DND-41 (cell line): ENCODE measurements around the gene TAF15.

Experiments used
- EZH2 ChIP-seq: IDR thresholded peaks from 3 replicates; pipeline ENCODE4 v1.6.1; 2012; ENCODE audit warnings: borderline replicate concordance, low read depth, mild to moderate bottlenecking, moderate library complexity, low read length, inconsistent platforms; ENCODE audit not compliant: severe bottlenecking
- TF ChIP-seq, protein P1 (sequence below): IDR thresholded peaks from 2 replicates; pipeline ENCODE4 v1.5.1; 2012; ENCODE audit warnings: borderline replicate concordance, low read length, moderate library complexity, mild to moderate bottlenecking; ENCODE audit not compliant: poor library complexity, severe bottlenecking; ENCODE audit errors: extremely low read depth

GRCh38 chr17:35892091-35893035 is 83.1 kb downstream of the TAF15 start:
- TF ChIP-seq, protein P1, sequence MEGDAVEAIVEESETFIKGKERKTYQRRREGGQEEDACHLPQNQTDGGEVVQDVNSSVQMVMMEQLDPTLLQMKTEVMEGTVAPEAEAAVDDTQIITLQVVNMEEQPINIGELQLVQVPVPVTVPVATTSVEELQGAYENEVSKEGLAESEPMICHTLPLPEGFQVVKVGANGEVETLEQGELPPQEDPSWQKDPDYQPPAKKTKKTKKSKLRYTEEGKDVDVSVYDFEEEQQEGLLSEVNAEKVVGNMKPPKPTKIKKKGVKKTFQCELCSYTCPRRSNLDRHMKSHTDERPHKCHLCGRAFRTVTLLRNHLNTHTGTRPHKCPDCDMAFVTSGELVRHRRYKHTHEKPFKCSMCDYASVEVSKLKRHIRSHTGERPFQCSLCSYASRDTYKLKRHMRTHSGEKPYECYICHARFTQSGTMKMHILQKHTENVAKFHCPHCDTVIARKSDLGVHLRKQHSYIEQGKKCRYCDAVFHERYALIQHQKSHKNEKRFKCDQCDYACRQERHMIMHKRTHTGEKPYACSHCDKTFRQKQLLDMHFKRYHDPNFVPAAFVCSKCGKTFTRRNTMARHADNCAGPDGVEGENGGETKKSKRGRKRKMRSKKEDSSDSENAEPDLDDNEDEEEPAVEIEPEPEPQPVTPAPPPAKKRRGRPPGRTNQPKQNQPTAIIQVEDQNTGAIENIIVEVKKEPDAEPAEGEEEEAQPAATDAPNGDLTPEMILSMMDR: no peak
- no peak for TF ChIP-seq EZH2
